Neutrophil (primary cell): ENCODE data around the gene ZNF79.
A peak's percentile ranks its signal among the peaks of the same experiment; 100 is the strongest.

ENCODE experiments used
- H3K27ac ChIP-seq: fragments of 200-600 bp; sonication (generic); 2 replicates; pipeline ENCODE4 v1.5.1; 2016; ENCODE audit warnings: mild to moderate bottlenecking, moderate library complexity
- H3K27me3 ChIP-seq: fragments of 200-600 bp; sonication (generic); 2 replicates; pipeline ENCODE4 v1.6.0; 2016; ENCODE audit warnings: mild to moderate bottlenecking
- H3K36me3 ChIP-seq: fragments of 200-600 bp; sonication (generic); 2 replicates; pipeline ENCODE4 v1.5.1; 2017
- H3K4me1 ChIP-seq, 2 experiments: fragments of 200-600 bp in 1 of 2; sonication (generic) in 1 of 2; 1 replicate in 1 of 2; 2 replicates in 1 of 2; pipeline versions ENCODE4 v1.5.1 to v1.6.1; 2013 to 2016; ENCODE audit warnings: low read depth in 1 of 2, low read length in 1 of 2, mild to moderate bottlenecking in 1 of 2, moderate library complexity in 1 of 2; ENCODE audit not compliant: control insufficient read depth in 1 of 2, insufficient read depth in 1 of 2
- H3K4me3 ChIP-seq, 2 experiments: fragments of 200-600 bp in 1 of 2; sonication (generic) in 1 of 2; 1 replicate in 1 of 2; 2 replicates in 1 of 2; pipeline ENCODE4 v1.5.1; 2013 to 2016; ENCODE audit warnings: low read depth in 1 of 2, low read length in 1 of 2, mild to moderate bottlenecking in 1 of 2, moderate library complexity in 1 of 2
- H3K9me3 ChIP-seq: fragments of 200-600 bp; sonication (generic); 2 replicates; pipeline ENCODE4 v1.5.1; 2016
- CTCF ChIP-seq: fragments of 200-600 bp; sonication (generic); IDR thresholded peaks from 2 replicates; pipeline ENCODE4 v1.5.1; 2016; ENCODE audit warnings: antibody characterized with exemption

Gene ZNF79

GRCh38 chr9:127423934-127424675, at the start of gene ZNF79:
Gene ZNF79, plus strand, starts transcription at chr9:127424382. Its CDS starts 406 bp downstream, at chr9:127424788.
- H3K27me3 ChIP-seq: no peaks in the 10 kb centered on the region
- TF ChIP-seq CTCF: peak; percentile 51
- H3K4me3 ChIP-seq: peak within 1 kb of the TSS; percentile 85 to 92
- peak within 1 kb of the TSS; percentile 85 for H3K27ac ChIP-seq
- peaks cover 7% of the 10 kb centered on the region for H3K36me3 ChIP-seq
- no peaks in the 10 kb centered on the region for H3K9me3 ChIP-seq
- H3K4me1 ChIP-seq: peaks cover 25% of the 10 kb centered on the region in 2 experiments

GRCh38 chr9:127380479-127380878, 43.7 kb upstream of the ZNF79 start:
- Histone ChIP-seq H3K4me3 (no peak overlapping the region), H3K27me3 (no peaks in the 10 kb centered on the region), H3K27ac (no peak overlapping the region), H3K9me3 (no peaks in the 10 kb centered on the region), H3K36me3 (no peaks in the 10 kb centered on the region), H3K4me1 (no peaks in the 10 kb centered on the region)
- no peak for TF ChIP-seq CTCF

- Histone ChIP-seq H3K36me3 (no peaks in the 10 kb centered on the region), H3K4me3 (no peak overlapping the region), H3K9me3 (no peaks in the 10 kb centered on the region), H3K27me3 (no peaks in the 10 kb centered on the region), H3K4me1 (no peaks in the 10 kb centered on the region), H3K27ac (no peak overlapping the region)
- TF ChIP-seq CTCF: no peak
These were observed 41.6 kb upstream of the ZNF79 start for GRCh38 chr9:127382541-127382940.

GRCh38 chr9:127384016-127384730, 40.0 kb upstream of the ZNF79 start:
- Histone ChIP-seq H3K27me3 (no peaks in the 10 kb centered on the region), H3K9me3 (no peaks in the 10 kb centered on the region), H3K4me3 (no peak overlapping the region), H3K4me1 (peaks cover 15 to 16% of the 10 kb centered on the region in 2 experiments), H3K27ac (no peak overlapping the region), H3K36me3 (no peaks in the 10 kb centered on the region)
- no peak for TF ChIP-seq CTCF

GRCh38 chr9:127384901-127385300, 39.3 kb upstream of the ZNF79 start:
- no peak for TF ChIP-seq CTCF
- no peak overlapping the region for H3K4me3 ChIP-seq

More at GRCh38 chr9:127384901-127385300, 39.3 kb upstream of the ZNF79 start:
- Histone ChIP-seq H3K36me3 (no peaks in the 10 kb centered on the region), H3K27ac (no peak overlapping the region), H3K9me3 (no peaks in the 10 kb centered on the region), H3K27me3 (no peaks in the 10 kb centered on the region), H3K4me1 (peaks cover 16 to 19% of the 10 kb centered on the region in 2 experiments)
